Measurements from ENCODE around the gene GLTP.
A peak's percentile ranks its signal among the peaks of the same experiment; 100 is the strongest.
"Not testable (repeated sequence)": the region's sequence is repeated elsewhere in the genome, so short reads cannot be mapped to it uniquely, and the experiment has no call there.

GLTP gene

DNA sequence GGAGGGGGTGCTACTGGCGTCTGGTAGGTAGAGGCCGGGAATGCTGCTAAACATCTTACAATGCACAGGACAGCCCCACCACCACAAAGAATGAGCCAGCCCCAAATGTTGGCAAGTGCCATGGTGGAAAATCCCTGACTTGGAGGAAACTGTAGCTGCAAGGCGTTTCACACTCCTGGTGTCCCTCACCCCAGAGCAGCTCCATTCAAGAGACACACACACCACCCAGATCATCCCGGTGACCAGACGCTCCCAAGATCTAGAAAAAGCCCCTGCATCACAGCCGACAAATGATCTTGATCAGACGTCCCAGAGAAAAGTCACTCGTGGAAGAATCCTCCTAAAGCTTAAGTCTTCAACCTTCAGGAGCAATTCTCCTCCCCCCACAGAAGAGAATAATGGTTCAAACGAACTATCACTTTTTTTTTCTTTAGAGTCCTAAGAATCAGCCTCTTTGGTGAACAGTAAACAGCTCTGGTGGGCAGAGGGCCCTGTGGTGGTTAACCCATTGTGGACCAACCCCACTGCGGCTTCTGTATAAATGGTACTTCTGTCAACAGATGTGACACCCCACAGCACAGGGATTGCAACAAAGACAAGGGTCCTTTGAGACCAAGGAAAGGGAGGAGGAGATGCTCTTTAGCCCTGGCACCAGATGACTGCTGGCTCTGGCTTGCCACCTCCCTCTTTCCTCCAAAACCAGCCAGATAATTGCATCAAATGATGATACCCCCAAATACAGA, 2.7 kb downstream of the GLTP start:
- DNase-seq = no peak
- no peak for ATAC-seq

DNA sequence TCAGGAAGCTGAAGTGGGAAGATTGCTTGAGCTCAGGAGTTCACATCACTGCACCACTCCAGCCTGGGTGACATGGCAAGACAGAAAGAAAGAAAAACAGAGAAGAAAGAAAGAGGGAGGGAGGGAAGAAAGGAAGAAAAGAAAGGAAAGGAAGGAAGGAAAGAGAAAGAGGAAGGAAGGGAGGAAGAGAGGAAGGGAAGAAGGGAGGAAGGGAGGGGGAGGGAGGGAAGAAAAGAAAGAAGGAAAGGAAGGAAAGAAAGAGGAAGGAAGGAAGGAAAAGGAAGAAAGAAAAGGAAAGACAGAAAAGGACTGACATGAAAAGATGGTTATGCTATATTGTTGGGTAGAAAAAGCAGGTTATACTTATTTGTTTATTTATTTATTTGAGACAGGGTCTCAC, 3.9 kb downstream of the GLTP start:
- DNase-seq = no peak
- no peak for ATAC-seq

- no peak for DNase-seq
- ATAC-seq = no peak
Measured at GRCh38 chr12:109875572-109876131, 4.7 kb downstream of the GLTP start.

GRCh38 chr12:109873653-109874052, 6.7 kb downstream of the GLTP start:
- no peak for ATAC-seq

DNA sequence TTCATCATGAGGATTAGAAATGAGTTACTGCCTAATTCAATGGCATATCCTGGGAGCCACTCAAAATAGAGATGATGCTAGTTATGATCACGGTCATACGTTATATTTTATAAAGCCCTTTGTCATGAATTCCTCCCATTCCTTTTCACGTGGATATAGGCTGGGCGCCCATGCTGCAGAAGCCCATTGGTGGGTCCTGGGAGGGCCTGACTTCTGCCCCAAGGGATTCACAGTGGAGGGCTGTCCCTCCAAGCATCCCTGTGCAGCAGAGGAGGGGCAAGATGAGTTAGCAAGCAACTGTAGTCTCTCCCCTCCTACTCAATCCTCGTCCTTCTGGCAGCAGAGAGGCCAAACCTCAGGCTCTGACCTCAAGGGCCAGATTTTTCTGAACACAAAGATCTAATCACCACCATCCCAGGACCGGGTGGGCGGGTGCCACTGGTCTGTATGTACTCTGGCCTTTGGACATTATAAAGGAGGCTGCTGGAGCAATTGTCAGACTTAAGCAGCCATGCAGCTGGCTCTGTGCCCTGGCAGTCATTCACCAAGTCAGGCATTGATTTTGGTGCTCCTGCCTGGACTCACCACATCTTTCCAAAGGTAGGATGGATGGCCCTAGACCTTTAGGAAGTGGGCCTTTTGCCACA, 8.6 kb downstream of the GLTP start:
- no peak for ATAC-seq
- no peak for DNase-seq

More at GRCh38 chr12:109873653-109874052, 6.7 kb downstream of the GLTP start:
- DNase-seq = no peak

DNA sequence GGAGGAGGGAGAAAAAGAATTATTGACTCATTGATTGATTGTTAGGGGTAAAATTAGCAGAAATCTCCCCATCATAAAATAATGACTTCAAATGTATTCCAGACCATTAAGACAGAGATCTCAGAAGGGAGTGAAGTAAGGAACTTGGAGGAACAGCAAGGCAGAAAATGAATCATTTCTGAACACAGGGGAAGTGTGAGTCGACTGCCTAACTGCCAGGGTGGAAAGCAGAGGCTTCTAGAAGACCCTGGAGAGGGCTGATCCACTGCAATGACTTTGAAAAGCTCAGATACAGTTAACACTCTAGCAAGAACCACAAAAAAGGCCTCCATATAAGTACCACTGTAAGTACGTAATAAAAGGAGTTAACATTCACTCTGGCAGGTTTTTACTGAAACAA, 9.7 kb downstream of the GLTP start:
- ATAC-seq (no peak), DNase-seq (no peak)

GRCh38 chr12:109868182-109869051, 11.9 kb downstream of the GLTP start:
- DNase-seq = no peak
- ATAC-seq = no peak

DNA sequence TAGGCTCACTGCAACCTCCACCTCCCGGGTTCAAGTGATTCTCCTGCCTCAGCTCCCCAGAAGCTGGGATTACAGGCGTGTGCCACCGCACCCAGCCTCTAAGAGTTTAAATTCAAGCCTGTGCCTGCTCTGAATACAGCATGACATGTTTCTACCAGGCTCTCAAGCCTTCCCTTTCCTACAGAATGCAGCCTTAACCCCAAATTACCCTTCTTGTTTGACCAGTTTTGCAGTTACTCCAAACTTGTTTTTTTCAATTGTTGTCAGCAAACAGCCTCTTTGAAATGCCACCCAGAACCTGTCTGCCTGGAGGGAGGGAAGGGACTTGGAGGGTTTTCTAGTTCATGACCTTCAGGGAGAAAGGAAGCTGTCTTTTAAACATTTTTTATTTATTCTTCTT, 15.4 kb downstream of the GLTP start:
- ATAC-seq (no peak), DNase-seq (no peak)

DNA sequence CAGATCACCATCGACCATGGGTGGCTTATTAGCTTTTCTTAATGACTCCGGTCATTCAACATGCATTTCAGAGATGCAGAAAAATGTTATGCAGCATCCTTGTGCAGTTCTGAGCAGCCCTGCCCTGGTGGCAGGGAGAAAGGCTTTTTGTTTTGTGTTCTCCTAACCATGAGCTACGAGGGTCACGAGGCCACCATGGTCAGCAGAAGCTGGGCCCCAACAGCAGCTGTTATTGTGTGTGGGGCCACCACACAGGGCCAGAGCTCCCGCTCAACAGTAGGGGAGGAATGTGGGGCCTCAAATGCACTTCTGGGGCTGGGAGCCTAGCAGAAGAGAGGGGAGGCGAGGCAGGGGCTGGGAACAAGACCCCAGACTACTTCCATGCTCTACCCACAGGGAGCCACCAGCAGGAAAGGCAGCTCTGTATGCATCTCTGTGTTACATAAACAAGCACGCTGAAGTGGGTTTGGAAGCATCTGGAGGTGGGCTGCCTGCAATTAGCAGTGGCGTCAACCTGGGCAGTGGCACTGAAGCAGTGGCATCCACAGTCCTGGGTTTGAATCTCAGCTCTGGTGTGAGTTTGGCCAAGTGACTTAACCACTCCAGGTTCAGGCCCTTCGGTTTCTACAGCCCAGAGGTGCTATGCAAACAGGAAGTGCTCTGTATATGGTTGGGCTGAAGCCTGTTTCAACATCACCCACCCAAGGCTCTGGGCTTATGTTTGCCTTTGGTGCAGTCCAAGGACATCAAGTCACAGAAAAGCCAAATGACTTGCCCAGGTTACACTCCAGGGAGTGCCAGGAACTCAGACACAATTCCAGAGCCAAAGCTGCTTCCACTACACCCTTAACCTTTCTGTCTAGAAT, 16.3 kb downstream of the GLTP start:
- DNase-seq = no peak
- peak; percentile 19 for ATAC-seq

DNA sequence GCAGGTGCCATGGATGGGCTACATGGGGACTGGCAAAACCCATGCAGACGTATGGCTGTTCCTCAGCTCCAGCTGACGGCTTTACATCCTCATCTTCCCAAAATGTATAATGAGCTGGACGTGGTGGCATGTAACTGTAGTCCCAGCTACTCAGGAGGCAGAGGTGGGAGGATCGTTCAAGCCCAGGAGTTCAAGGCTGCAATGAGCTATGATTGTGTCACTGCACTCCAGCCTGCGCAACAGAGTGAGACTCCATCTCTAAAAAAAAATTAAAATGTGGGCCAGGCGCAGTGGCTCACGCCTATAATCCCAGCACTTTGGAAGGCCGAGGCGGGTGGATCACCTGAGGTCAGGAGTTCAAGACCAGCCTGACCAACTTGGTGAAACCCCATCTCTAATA, 17.9 kb downstream of the GLTP start:
- DNase-seq, ATAC-seq: not testable (repeated sequence)

GRCh38 chr12:109861689-109862314, 18.5 kb downstream of the GLTP start:
- ATAC-seq (no peak), DNase-seq (no peak)

DNA sequence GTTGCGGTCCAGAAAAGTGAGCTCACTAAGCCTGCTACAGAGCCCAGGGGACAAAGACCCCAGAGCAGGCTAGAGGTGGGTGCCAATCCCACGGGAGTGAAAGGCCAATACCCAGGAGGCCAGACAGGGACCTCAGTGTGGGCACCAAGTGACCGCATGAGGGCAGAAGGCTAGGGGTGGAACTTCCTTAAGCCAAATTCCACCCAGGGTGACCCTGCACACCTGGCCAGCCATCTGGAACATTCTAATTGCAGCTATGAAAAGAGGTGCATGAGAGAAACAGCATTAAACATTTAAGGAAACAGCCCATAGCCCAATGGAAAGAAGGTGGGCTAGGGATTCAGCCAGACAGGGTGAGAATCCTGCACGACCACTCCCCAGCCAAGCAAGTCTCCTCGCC, 19.4 kb downstream of the GLTP start:
- ATAC-seq = no peak
- no peak for DNase-seq

DNA sequence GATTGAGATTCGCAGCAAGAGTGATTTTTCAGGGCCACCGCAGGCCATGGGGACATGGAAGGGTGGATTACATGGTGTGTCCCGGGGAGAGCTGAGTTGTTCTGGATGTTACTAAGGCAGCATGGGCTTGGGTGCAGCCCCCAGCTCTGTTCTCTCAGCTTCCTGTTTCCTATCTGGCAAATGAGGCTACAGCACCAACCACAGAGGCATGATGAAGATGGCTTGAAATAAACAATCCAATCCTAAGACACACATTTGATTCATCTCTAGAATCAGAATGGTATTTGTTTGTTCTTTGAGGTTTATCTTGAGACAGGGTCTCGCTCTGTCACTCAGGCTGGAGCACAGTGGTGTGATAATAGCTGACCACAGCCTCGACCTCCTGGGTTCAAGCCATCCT, 21.6 kb downstream of the GLTP start:
- ATAC-seq (peak; percentile 21), DNase-seq (no peak)

GRCh38 chr12:109857715-109858114, 22.6 kb downstream of the GLTP start:
- DNase-seq (no peak), ATAC-seq (no peak)

DNA sequence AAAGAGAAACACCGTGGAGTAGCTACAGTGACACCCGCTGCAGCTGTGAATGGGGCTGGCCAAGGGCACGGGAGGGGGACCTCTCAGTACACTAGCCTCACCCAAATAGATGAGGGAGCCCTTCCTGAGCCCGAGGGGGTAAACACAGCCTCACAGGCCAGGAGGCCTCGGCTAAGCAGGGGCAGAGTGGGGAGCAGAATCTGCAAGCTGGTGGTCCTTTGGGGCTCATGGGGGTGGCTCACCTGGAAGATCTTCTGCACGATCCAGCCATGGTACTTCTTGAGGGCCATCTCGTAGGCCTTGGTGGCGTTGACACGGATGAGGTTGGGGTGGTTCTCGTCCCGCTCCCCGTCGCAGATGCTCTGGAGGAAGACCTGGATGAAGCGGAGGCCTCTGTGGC, 25.0 kb downstream of the GLTP start:
- no peak for ATAC-seq
- no peak for DNase-seq

GRCh38 chr12:109850518-109850917, 29.8 kb downstream of the GLTP start:
- ATAC-seq, DNase-seq: not testable (repeated sequence)

- DNase-seq = no peak
- ATAC-seq = no peak
Measured at GRCh38 chr12:109847142-109847735, 33.1 kb downstream of the GLTP start.

- no peak for DNase-seq
- no peak for ATAC-seq
Measured at GRCh38 chr12:109845824-109846205, 34.5 kb downstream of the GLTP start.

- DNase-seq (peak; percentile 96), ATAC-seq (peak; percentile 96)
Measured at GRCh38 chr12:109844983-109845823, 35.1 kb downstream of the GLTP start.

- ATAC-seq (no peak), DNase-seq (no peak)
Measured at GRCh38 chr12:109844091-109844490, 36.2 kb downstream of the GLTP start.

Data from stimulated activated naive CD8-positive, alpha-beta T cell treated with anti-CD3 and anti-CD28 coated beads, Interleukin-15, Interleukin-2, amounts not matched to agents 100 U/mL and 50 U/mL, for 24 hours (primary cell).